Liver (tissue), 9 donors: ENCODE measurements around the gene GIGYF1. TPM values are rescaled to one million over a fixed set of nuclear protein-coding genes. Genes with fewer than 3 reads are reported as not detected.

ENCODE experiments used
- DNase-seq: peaks from one replicate; pipeline ENCODE4 v3.0.0-alpha.2; 2017; ENCODE audit warnings: low spot score
- H3K27ac ChIP-seq, 2 donors: one replicate each; pipeline ENCODE4 v1.7.0; 2013; ENCODE audit warnings: inconsistent platforms in 2 of 2, low read length in 2 of 2, control low read depth in 1 of 2, low read depth in 1 of 2, mild to moderate bottlenecking in 1 of 2
- H3K27me3 ChIP-seq, 4 donors: one replicate each; pipeline versions ENCODE4 v1.6.1 to v1.7.0; 2013; ENCODE audit warnings: low read length in 3 of 4, inconsistent platforms in 1 of 4, mild to moderate bottlenecking in 1 of 4, moderate library complexity in 1 of 4; ENCODE audit not compliant: control insufficient read depth in 4 of 4, insufficient read depth in 4 of 4
- H3K36me3 ChIP-seq, 4 donors: one replicate each; pipeline versions ENCODE4 v1.6.1 to v1.7.0; 2013; ENCODE audit warnings: low read length in 3 of 4, mild to moderate bottlenecking in 3 of 4, low read depth in 1 of 4, moderate library complexity in 1 of 4; ENCODE audit not compliant: control insufficient read depth in 4 of 4, insufficient read depth in 3 of 4
- H3K4me1 ChIP-seq, 4 donors: one replicate each; pipeline versions ENCODE4 v1.6.1 to v1.7.0; 2013; ENCODE audit warnings: low read length in 3 of 4, mild to moderate bottlenecking in 3 of 4, moderate library complexity in 1 of 4; ENCODE audit not compliant: control insufficient read depth in 4 of 4, insufficient read depth in 4 of 4
- H3K4me3 ChIP-seq, 3 donors: one replicate each; pipeline versions ENCODE4 v1.6.1 to v1.7.0; 2013; ENCODE audit warnings: low read length in 3 of 3, control low read depth in 1 of 3, low read depth in 1 of 3, mild to moderate bottlenecking in 1 of 3
- H3K9ac ChIP-seq, 2 donors: one replicate each; pipeline ENCODE4 v1.7.0; 2013; ENCODE audit warnings: low read length in 2 of 2, mild to moderate bottlenecking in 2 of 2, moderate library complexity in 2 of 2, control low read depth in 1 of 2, low read depth in 1 of 2
- H3K9me3 ChIP-seq, 4 donors: one replicate each; pipeline versions ENCODE4 v1.6.1 to v1.7.0; 2013; ENCODE audit warnings: low read length in 3 of 4; ENCODE audit not compliant: control insufficient read depth in 4 of 4
- ATF3 ChIP-seq: IDR thresholded peaks from 2 replicates; pipeline ENCODE4 v1.6.1; 2016; ENCODE audit warnings: antibody characterized with exemption
- CTCF ChIP-seq: fragments of 150-350 bp; IDR thresholded peaks from 2 replicates; pipeline ENCODE4 v1.5.1; 2017; ENCODE audit warnings: improper control_type of control experiment, low read depth, low read length; ENCODE audit not compliant: missing input control
- EGR1 ChIP-seq, 2 donors: IDR thresholded peaks; 2 replicates each; pipeline ENCODE4 v1.6.1; 2016 to 2018; ENCODE audit warnings: antibody characterized with exemption in 2 of 2, low read depth in 2 of 2
- FOXA1 ChIP-seq: IDR thresholded peaks from 2 replicates; pipeline ENCODE4 v1.6.1; 2016; ENCODE audit warnings: antibody characterized with exemption
- FOXA2 ChIP-seq: IDR thresholded peaks from 2 replicates; pipeline ENCODE4 v1.6.1; 2016; ENCODE audit warnings: antibody characterized with exemption
- GABPA ChIP-seq, 2 donors: IDR thresholded peaks in 1 of 2; conservative IDR thresholded peaks in 1 of 2; 2 replicates each; pipeline ENCODE4 v1.6.1; 2016; ENCODE audit warnings: antibody characterized with exemption in 2 of 2, mild to moderate bottlenecking in 1 of 2, moderate library complexity in 1 of 2
- HNF4A ChIP-seq, 2 donors: conservative IDR thresholded peaks; 2 replicates each; pipeline ENCODE4 v1.6.1; 2016; ENCODE audit warnings: antibody characterized with exemption in 2 of 2, mild to moderate bottlenecking in 2 of 2
- HNF4G ChIP-seq: IDR thresholded peaks from 2 replicates; pipeline ENCODE4 v1.6.1; 2016; ENCODE audit warnings: antibody characterized with exemption
- JUND ChIP-seq, 2 donors: IDR thresholded peaks; 2 replicates each; pipeline ENCODE4 v1.6.1; 2016; ENCODE audit warnings: antibody characterized with exemption in 2 of 2
- NR2F2 ChIP-seq: IDR thresholded peaks from 2 replicates; pipeline ENCODE4 v1.6.1; 2016; ENCODE audit warnings: antibody characterized with exemption
- RAD21 ChIP-seq, 2 donors: IDR thresholded peaks; 2 replicates each; pipeline ENCODE4 v1.6.1; 2016; ENCODE audit warnings: antibody characterized with exemption in 2 of 2, mild to moderate bottlenecking in 2 of 2
- RXRA ChIP-seq, 2 donors: IDR thresholded peaks; 2 replicates each; pipeline ENCODE4 v1.6.1; 2017 to 2018; ENCODE audit warnings: antibody characterized with exemption in 2 of 2, mild to moderate bottlenecking in 1 of 2
- SP1 ChIP-seq: IDR thresholded peaks from 2 replicates; pipeline ENCODE4 v1.6.1; 2018; ENCODE audit warnings: antibody characterized with exemption, mild to moderate bottlenecking
- TAF1 ChIP-seq: conservative IDR thresholded peaks from 2 replicates; pipeline ENCODE4 v1.6.1; 2016; ENCODE audit warnings: antibody characterized with exemption, mild to moderate bottlenecking
- YY1 ChIP-seq: IDR thresholded peaks from 2 replicates; pipeline ENCODE4 v1.6.1; 2016; ENCODE audit warnings: antibody characterized with exemption, mild to moderate bottlenecking
- WGBS: extraction: QIAGEN DNeasy Blood & Tissue Kit; methylation state at CpG from one replicate; pipeline ENCODE4 v1.1.7; 2013; 5-methylcytosine and 5-hydroxymethylcytosine counted together
- polyA plus RNA-seq, 2 donors: library from polyadenylated mRNA; stranded (reverse) in 1 of 2; unstranded in 1 of 2; fragments of 200-250 nt in 1 of 2; fragments of >200 nt in 1 of 2; fragmentation: Nextera tagmentation in 1 of 2; extraction: Ambion mirVana in 1 of 2; gene quantifications; one replicate each; pipeline versions ENCODE4 v1.2.1 to v1.2.3, GENCODE V29; 2013 to 2015
- total RNA-seq, 2 donors: library from RNA; depleted of rRNA; stranded (reverse); fragments of >200 nt; gene quantifications; one replicate each; pipeline ENCODE4 v1.2.3, GENCODE V29; 2014
- TF ChIP-seq, protein P1 (sequence below): IDR thresholded peaks from 2 replicates; pipeline ENCODE4 v1.6.1; 2016; ENCODE audit warnings: antibody characterized with exemption
- TF ChIP-seq, protein P2 (sequence below): IDR thresholded peaks from 2 replicates; pipeline ENCODE4 v1.6.1; 2016; ENCODE audit warnings: antibody characterized with exemption
- TF ChIP-seq, protein P3 (sequence below): IDR thresholded peaks from 2 replicates; pipeline ENCODE4 v1.6.1; 2016; ENCODE audit warnings: antibody characterized with exemption, mild to moderate bottlenecking
- donor health status: healthy.
- donor health status: healthy.
- donor health status: healthy.
- donor health status: healthy.
- donor health status: healthy.

Gene GIGYF1
- total and polyA plus RNA-seq, 4 donors = 6.8 to 12.7 (median 10.1) TPM

- WGBS = under 1% methylated on average over 86 of the region's 86 CpGs
- TF ChIP-seq HNF4G (no peak), CTCF (no peak), RAD21 (IDR thresholded peaks at IDR 0.05) (no peak), HNF4A (conservative IDR thresholded peaks at IDR 0.05) (peak in 1 of 2 donors; percentile 64), YY1 (peak; percentile 65), GABPA (IDR thresholded peaks at IDR 0.05 in 1 of 2, conservative IDR thresholded peaks at IDR 0.05 in 1 of 2) (peak in 1 of 2 donors; percentile 86), ATF3 (no peak), EGR1 (IDR thresholded peaks at IDR 0.05; ENCODE audit: low read depth in 2 of 2) (peak in 1 of 2 donors; percentile 74), FOXA2 (no peak), FOXA1 (no peak), RXRA (IDR thresholded peaks at IDR 0.05) (peak in 1 of 2 donors; percentile 63), TAF1 (no peak), NR2F2 (no peak), SP1 (peak; percentile 71), JUND (IDR thresholded peaks at IDR 0.05) (peak in 1 of 2 donors; percentile 50)
- TF ChIP-seq, protein P1, sequence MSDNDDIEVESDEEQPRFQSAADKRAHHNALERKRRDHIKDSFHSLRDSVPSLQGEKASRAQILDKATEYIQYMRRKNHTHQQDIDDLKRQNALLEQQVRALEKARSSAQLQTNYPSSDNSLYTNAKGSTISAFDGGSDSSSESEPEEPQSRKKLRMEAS = peak; percentile 74
- TF ChIP-seq, protein P2, sequence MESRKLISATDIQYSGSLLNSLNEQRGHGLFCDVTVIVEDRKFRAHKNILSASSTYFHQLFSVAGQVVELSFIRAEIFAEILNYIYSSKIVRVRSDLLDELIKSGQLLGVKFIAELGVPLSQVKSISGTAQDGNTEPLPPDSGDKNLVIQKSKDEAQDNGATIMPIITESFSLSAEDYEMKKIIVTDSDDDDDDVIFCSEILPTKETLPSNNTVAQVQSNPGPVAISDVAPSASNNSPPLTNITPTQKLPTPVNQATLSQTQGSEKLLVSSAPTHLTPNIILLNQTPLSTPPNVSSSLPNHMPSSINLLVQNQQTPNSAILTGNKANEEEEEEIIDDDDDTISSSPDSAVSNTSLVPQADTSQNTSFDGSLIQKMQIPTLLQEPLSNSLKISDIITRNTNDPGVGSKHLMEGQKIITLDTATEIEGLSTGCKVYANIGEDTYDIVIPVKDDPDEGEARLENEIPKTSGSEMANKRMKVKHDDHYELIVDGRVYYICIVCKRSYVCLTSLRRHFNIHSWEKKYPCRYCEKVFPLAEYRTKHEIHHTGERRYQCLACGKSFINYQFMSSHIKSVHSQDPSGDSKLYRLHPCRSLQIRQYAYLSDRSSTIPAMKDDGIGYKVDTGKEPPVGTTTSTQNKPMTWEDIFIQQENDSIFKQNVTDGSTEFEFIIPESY = peak; percentile 99
- TF ChIP-seq, protein P3, sequence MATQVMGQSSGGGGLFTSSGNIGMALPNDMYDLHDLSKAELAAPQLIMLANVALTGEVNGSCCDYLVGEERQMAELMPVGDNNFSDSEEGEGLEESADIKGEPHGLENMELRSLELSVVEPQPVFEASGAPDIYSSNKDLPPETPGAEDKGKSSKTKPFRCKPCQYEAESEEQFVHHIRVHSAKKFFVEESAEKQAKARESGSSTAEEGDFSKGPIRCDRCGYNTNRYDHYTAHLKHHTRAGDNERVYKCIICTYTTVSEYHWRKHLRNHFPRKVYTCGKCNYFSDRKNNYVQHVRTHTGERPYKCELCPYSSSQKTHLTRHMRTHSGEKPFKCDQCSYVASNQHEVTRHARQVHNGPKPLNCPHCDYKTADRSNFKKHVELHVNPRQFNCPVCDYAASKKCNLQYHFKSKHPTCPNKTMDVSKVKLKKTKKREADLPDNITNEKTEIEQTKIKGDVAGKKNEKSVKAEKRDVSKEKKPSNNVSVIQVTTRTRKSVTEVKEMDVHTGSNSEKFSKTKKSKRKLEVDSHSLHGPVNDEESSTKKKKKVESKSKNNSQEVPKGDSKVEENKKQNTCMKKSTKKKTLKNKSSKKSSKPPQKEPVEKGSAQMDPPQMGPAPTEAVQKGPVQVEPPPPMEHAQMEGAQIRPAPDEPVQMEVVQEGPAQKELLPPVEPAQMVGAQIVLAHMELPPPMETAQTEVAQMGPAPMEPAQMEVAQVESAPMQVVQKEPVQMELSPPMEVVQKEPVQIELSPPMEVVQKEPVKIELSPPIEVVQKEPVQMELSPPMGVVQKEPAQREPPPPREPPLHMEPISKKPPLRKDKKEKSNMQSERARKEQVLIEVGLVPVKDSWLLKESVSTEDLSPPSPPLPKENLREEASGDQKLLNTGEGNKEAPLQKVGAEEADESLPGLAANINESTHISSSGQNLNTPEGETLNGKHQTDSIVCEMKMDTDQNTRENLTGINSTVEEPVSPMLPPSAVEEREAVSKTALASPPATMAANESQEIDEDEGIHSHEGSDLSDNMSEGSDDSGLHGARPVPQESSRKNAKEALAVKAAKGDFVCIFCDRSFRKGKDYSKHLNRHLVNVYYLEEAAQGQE = peak; percentile 70
Observed at GRCh38 chr7:100705753-100706671, 12.0 kb upstream of the GIGYF1 start, which contains the start of gene POP7. POP7 (plus strand) TSS chr7:100706121; CDS start chr7:100706831, 710 bp downstream.

More at GRCh38 chr7:100705753-100706671, 12.0 kb upstream of the GIGYF1 start, which contains the start of gene POP7:
- no peaks in the 10 kb centered on the region for H3K27me3 ChIP-seq
- H3K9ac ChIP-seq = peak within 1 kb of the TSS; percentile 39 to 70
- H3K9me3 ChIP-seq = no peaks in the 10 kb centered on the region
- H3K4me3 ChIP-seq = peak within 1 kb of the TSS; percentile 79 to 93 (median 81)
- no peaks in the 10 kb centered on the region for H3K36me3 ChIP-seq
- H3K4me1 ChIP-seq = peaks cover 5 to 38% (median 18%) of the 10 kb centered on the region in 4 donors
- peak within 1 kb of the TSS; percentile 89 to 96 for H3K27ac ChIP-seq
- DNase-seq = peak; percentile 99
